ENCODE measurements around the gene IL12B. TPM values are rescaled to one million over a fixed set of nuclear protein-coding genes. Genes with fewer than 3 reads are reported as not detected.

The IL12B gene
- total RNA-seq, 2 experiments from 2014 or later: not detected

- no peaks in the 10 kb centered on the region for H3K27me3 Mint-ChIP-seq
- Histone ChIP-seq H3K36me3 (ENCODE audit: insufficient read depth, low read length) (no peaks in the 10 kb centered on the region), H3K4me3 (ENCODE audit: low read length) (no peak overlapping the region), H3K27me3 (ENCODE audit: control insufficient read depth in 1 of 2, insufficient read depth in 2 of 2, low read length in 2 of 2) (no peaks in the 10 kb centered on the region), H3K4me1 (ENCODE audit: insufficient read depth, low read length) (peaks cover 41% of the 10 kb centered on the region), H3K9me3 (ENCODE audit: control insufficient read depth in 1 of 2, insufficient read depth in 1 of 2, low read length in 2 of 2) (no peaks in the 10 kb centered on the region), H3K27ac (ENCODE audit: low read depth in 1 of 2, low read length in 2 of 2) (no peak overlapping the region)
- H3K9me3 Mint-ChIP-seq: no peaks in the 10 kb centered on the region
- H3K36me3 Mint-ChIP-seq (ENCODE audit: low read depth): no peaks in the 10 kb centered on the region
- intact Hi-C loops (cut with DNase I, micrococcal nuclease): loop anchor here (5.0 to 10.0 kb wide), 4 partner anchors 79 to 674 kb away; partner anchors contain the start of gene TTC1 (in 1 of the 2)
- DNase-seq (no peak), ATAC-seq (ENCODE audit: poor library complexity) (no peak)
- no peak for TF ChIP-seq CTCF (IDR thresholded peaks at IDR 0.05)
- CTCF ChIA-PET: interaction anchor here (0.5 to 1.1 kb wide), 2 partner anchors 362 to 654 kb away, joined by 3 to 4 read pairs; no protein-coding TSS in a partner anchor
- no peak overlapping the region for H3K27ac Mint-ChIP-seq
- no peak overlapping the region for H3K4me3 Mint-ChIP-seq
- peaks cover 52% of the 10 kb centered on the region for H3K4me1 Mint-ChIP-seq (ENCODE audit: low read depth)
- POLR2A ChIA-PET: no interaction called here
Observed at GRCh38 chr5:159333545-159333925, 3.2 kb upstream of the IL12B start.

- Mint-ChIP-seq H3K4me1 (ENCODE audit: low read depth) (peaks cover 46% of the 10 kb centered on the region), H3K36me3 (ENCODE audit: low read depth) (no peaks in the 10 kb centered on the region), H3K27me3 (no peaks in the 10 kb centered on the region), H3K9me3 (no peaks in the 10 kb centered on the region), H3K4me3 (no peak overlapping the region), H3K27ac (no peak overlapping the region)
- no peak for TF ChIP-seq CTCF (IDR thresholded peaks at IDR 0.05)
- Histone ChIP-seq H3K36me3 (ENCODE audit: insufficient read depth, low read length) (no peaks in the 10 kb centered on the region), H3K27me3 (ENCODE audit: control insufficient read depth in 1 of 2, insufficient read depth in 2 of 2, low read length in 2 of 2) (no peaks in the 10 kb centered on the region), H3K27ac (ENCODE audit: low read depth in 1 of 2, low read length in 2 of 2) (no peak overlapping the region), H3K9me3 (ENCODE audit: control insufficient read depth in 1 of 2, insufficient read depth in 1 of 2, low read length in 2 of 2) (no peaks in the 10 kb centered on the region), H3K4me3 (ENCODE audit: low read length) (no peak overlapping the region), H3K4me1 (ENCODE audit: insufficient read depth, low read length) (peaks cover 35% of the 10 kb centered on the region)
- POLR2A ChIA-PET: interaction anchor here (2.0 kb wide), 1 partner anchor 9 kb away, joined by 5 read pairs; no protein-coding TSS in a partner anchor
- no peak for DNase-seq
- CTCF ChIA-PET: interaction anchor here (0.5 to 1.1 kb wide), 3 partner anchors 176 to 654 kb away, joined by 3 to 5 read pairs (median 4); no protein-coding TSS in a partner anchor
- no peak for ATAC-seq (ENCODE audit: poor library complexity)
- intact Hi-C loops (cut with DNase I, micrococcal nuclease): loop anchor here (5.0 to 10.0 kb wide), 4 partner anchors 79 to 674 kb away; partner anchors contain the start of gene TTC1 (in 1 of the 2)
Observed at GRCh38 chr5:159332800-159333544, 2.7 kb upstream of the IL12B start.

- POLR2A ChIA-PET: interaction anchor here (0.6 to 2.0 kb wide), 2 partner anchors 10 to 656 kb away, joined by 3 to 5 read pairs; no protein-coding TSS in a partner anchor
- Histone ChIP-seq H3K27me3 (ENCODE audit: control insufficient read depth in 1 of 2, insufficient read depth in 2 of 2, low read length in 2 of 2) (peaks cover 0 to 4% of the 10 kb centered on the region in 2 experiments), H3K27ac (ENCODE audit: low read depth in 1 of 2, low read length in 2 of 2) (peak overlapping the region in 1 of 2 donors; percentile 17), H3K4me3 (ENCODE audit: low read length) (peak overlapping the region; percentile 62), H3K36me3 (ENCODE audit: insufficient read depth, low read length) (no peaks in the 10 kb centered on the region), H3K9me3 (ENCODE audit: control insufficient read depth in 1 of 2, insufficient read depth in 1 of 2, low read length in 2 of 2) (no peaks in the 10 kb centered on the region), H3K4me1 (ENCODE audit: insufficient read depth, low read length) (peaks cover 21% of the 10 kb centered on the region)
- Mint-ChIP-seq H3K27me3 (no peaks in the 10 kb centered on the region), H3K27ac (peak overlapping the region; percentile 39), H3K36me3 (ENCODE audit: low read depth) (no peaks in the 10 kb centered on the region), H3K4me1 (ENCODE audit: low read depth) (peaks cover 30% of the 10 kb centered on the region), H3K4me3 (peak overlapping the region; percentile 77), H3K9me3 (no peaks in the 10 kb centered on the region)
- peak; percentile 81 for TF ChIP-seq CTCF (IDR thresholded peaks at IDR 0.05)
- CTCF ChIA-PET: interaction anchor here (0.8 to 1.0 kb wide), 3 partner anchors 9 to 656 kb away, joined by 3 to 4 read pairs (median 4); no protein-coding TSS in a partner anchor
- peak; percentile 95 for ATAC-seq (ENCODE audit: poor library complexity)
- intact Hi-C loops (cut with DNase I, micrococcal nuclease): loop anchor here (2.0 to 10.0 kb wide), 5 partner anchors 81 to 676 kb away; partner anchors contain the start of gene TTC1 (in 1 of the 2)
- DNase-seq: peak; percentile 64 to 86 (median 72)
Observed at GRCh38 chr5:159331093-159331973, 1.0 kb upstream of the IL12B start.
